Smooth muscle cell (in vitro differentiated cells): ENCODE results near the gene HPCA. TPM values are rescaled to one million over a fixed set of nuclear protein-coding genes. Genes with fewer than 3 reads are reported as not detected.

Source experiments
- DNase-seq: peaks from one replicate; lab custom pipeline; 2025; ENCODE audit not compliant: unreplicated experiment; lab: John Stamatoyannopoulos, UW
- H2AFZ ChIP-seq: fragments of 200-600 bp; sonication (generic); 2 replicates; pipeline ENCODE4 v1.6.0; 2016; ENCODE audit warnings: antibody characterized with exemption, low read depth, mild to moderate bottlenecking
- H3F3A ChIP-seq: fragments of 200-600 bp; sonication (generic); 2 replicates; pipeline ENCODE4 v1.6.0; 2017; ENCODE audit warnings: antibody characterized with exemption, low read depth
- H3K27ac ChIP-seq: fragments of 200-600 bp; sonication (generic); 2 replicates; pipeline ENCODE4 v1.5.1; 2016; ENCODE audit warnings: low read depth, mild to moderate bottlenecking
- H3K27me3 ChIP-seq: fragments of 200-600 bp; sonication (generic); 2 replicates; pipeline ENCODE4 v1.6.1; 2016; ENCODE audit warnings: low read depth, mild to moderate bottlenecking
- H3K36me3 ChIP-seq: fragments of 200-600 bp; sonication (generic); 2 replicates; pipeline ENCODE4 v1.5.1; 2016; ENCODE audit warnings: low read depth
- H3K4me1 ChIP-seq: fragments of 200-600 bp; sonication (generic); 2 replicates; pipeline ENCODE4 v1.5.1; 2016; ENCODE audit warnings: low read depth
- H3K4me2 ChIP-seq: fragments of 200-600 bp; sonication (generic); 2 replicates; pipeline ENCODE4 v1.6.0; 2016; ENCODE audit warnings: mild to moderate bottlenecking
- H3K4me3 ChIP-seq: fragments of 200-600 bp; sonication (generic); 2 replicates; pipeline ENCODE4 v1.5.1; 2016; ENCODE audit warnings: mild to moderate bottlenecking
- H3K79me2 ChIP-seq: fragments of 200-600 bp; sonication (generic); 2 replicates; pipeline ENCODE4 v1.6.0; 2016; ENCODE audit warnings: low read depth, mild to moderate bottlenecking
- H3K9ac ChIP-seq: fragments of 200-600 bp; sonication (generic); 2 replicates; pipeline ENCODE4 v1.6.0; 2016; ENCODE audit warnings: low read depth
- H3K9me3 ChIP-seq: fragments of 200-600 bp; sonication (generic); replicated peaks from 2 replicates; pipeline ENCODE4 v1.5.1; 2016; ENCODE audit warnings: low read depth
- H4K20me1 ChIP-seq: fragments of 200-600 bp; sonication (generic); 2 replicates; pipeline ENCODE4 v1.6.0; 2016; ENCODE audit warnings: low read depth
- CTCF ChIP-seq: fragments of 200-600 bp; sonication (generic); IDR thresholded peaks from 2 replicates; pipeline ENCODE4 v1.5.1; 2017; ENCODE audit warnings: borderline replicate concordance, mild to moderate bottlenecking, antibody characterized with exemption; ENCODE audit not compliant: insufficient read depth, poor library complexity, severe bottlenecking
- WGBS: methylation state at CpG from one replicate; pipeline ENCODE4 v1.1.7; 2016; ENCODE audit warnings: low lambda C conversion rate; 5-methylcytosine and 5-hydroxymethylcytosine counted together
- polyA plus RNA-seq: library from polyadenylated mRNA; unstranded; fragments of >200 nt; fragmentation: Nextera tagmentation; extraction: Ambion mirVana; gene quantifications from 2 replicates; pipeline ENCODE4 v1.2.1, GENCODE V29; 2016
- total RNA-seq: library from RNA; depleted of rRNA; stranded (reverse); fragments of >200 nt; gene quantifications from 2 replicates; pipeline ENCODE4 v1.2.3, GENCODE V29; 2014

The HPCA gene
- total and polyA plus RNA-seq, 2 experiments from 2014 or later, result not detected

- no peaks in the 10 kb centered on the region for H3K79me2 ChIP-seq
- H3F3A ChIP-seq, result no peaks in the 10 kb centered on the region
- no peak overlapping the region for H2AFZ ChIP-seq
- H3K4me2 ChIP-seq, result peak overlapping the region; percentile 95
- H3K9me3 ChIP-seq, result no peaks in the 10 kb centered on the region
- no peak for TF ChIP-seq CTCF
- no peak overlapping the region for H3K27ac ChIP-seq
- 68% methylated on average over 6 of the region's 8 CpGs for WGBS
- H3K9ac ChIP-seq, result no peak overlapping the region
- DNase-seq, result no peak
- H4K20me1 ChIP-seq, result no peaks in the 10 kb centered on the region
- H3K27me3 ChIP-seq, result peaks cover 6% of the 10 kb centered on the region
- no peak overlapping the region for H3K4me3 ChIP-seq
- H3K4me1 ChIP-seq, result no peaks in the 10 kb centered on the region
- no peaks in the 10 kb centered on the region for H3K36me3 ChIP-seq
Observed at GRCh38 chr1:32894019-32894600, 7.8 kb downstream of the HPCA start.

- no peak for DNase-seq
- no peaks in the 10 kb centered on the region for H3K36me3 ChIP-seq
- no peaks in the 10 kb centered on the region for H3K79me2 ChIP-seq
- H3K4me1 ChIP-seq, result no peaks in the 10 kb centered on the region
- no peak overlapping the region for H2AFZ ChIP-seq
- no peak overlapping the region for H3K27ac ChIP-seq
- H3K9ac ChIP-seq, result no peak overlapping the region
- TF ChIP-seq CTCF, result no peak
- peaks cover 6% of the 10 kb centered on the region for H3K27me3 ChIP-seq
- no peaks in the 10 kb centered on the region for H3F3A ChIP-seq
- H3K4me2 ChIP-seq, result no peak overlapping the region
- H4K20me1 ChIP-seq, result no peaks in the 10 kb centered on the region
- H3K9me3 ChIP-seq, result no peaks in the 10 kb centered on the region
- WGBS, result 92% methylated on average over 6 of the region's 6 CpGs
- no peak overlapping the region for H3K4me3 ChIP-seq
Observed at GRCh38 chr1:32894681-32895080, 8.4 kb downstream of the HPCA start.

GRCh38 chr1:32895325-32896215 is 9.3 kb downstream of the HPCA start:
- Histone ChIP-seq H2AFZ (no peak overlapping the region), H3K9ac (no peak overlapping the region), H3K4me3 (no peak overlapping the region), H3K9me3 (no peaks in the 10 kb centered on the region), H3K79me2 (no peaks in the 10 kb centered on the region), H4K20me1 (no peaks in the 10 kb centered on the region), H3K27me3 (peaks cover 6% of the 10 kb centered on the region), H3K27ac (no peak overlapping the region), H3K4me2 (no peak overlapping the region), H3K36me3 (no peaks in the 10 kb centered on the region), H3K4me1 (peaks cover 2% of the 10 kb centered on the region), H3F3A (no peaks in the 10 kb centered on the region)
- no peak for DNase-seq
- 95% methylated on average over 26 of the region's 26 CpGs for WGBS
- TF ChIP-seq CTCF, result no peak
